ENCODE results near the gene GPC3.

DNA sequence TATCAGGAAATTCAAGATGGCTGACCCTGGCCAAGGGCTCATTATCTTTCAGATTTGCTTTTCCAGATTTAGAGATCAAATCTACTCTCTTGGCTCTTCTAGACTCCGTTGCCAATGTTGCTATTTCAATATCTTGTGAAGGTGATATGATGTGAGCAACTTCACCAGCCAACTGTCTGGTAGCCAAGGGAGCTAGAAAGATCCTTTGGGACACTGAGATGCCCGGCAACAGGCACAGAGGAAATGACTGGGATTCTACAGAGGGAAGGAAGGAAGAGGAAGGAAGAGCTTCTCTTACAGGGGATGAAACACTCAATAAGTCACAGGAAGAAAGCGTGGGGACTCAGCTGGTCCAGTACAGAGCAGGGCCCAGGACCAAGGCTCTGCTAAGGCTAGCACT, 448.3 kb downstream of the GPC3 start:
- TF ChIP-seq, protein P1, sequence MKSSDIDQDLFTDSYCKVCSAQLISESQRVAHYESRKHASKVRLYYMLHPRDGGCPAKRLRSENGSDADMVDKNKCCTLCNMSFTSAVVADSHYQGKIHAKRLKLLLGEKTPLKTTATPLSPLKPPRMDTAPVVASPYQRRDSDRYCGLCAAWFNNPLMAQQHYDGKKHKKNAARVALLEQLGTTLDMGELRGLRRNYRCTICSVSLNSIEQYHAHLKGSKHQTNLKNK (CRISPR knock-in tag; IDR thresholded peaks at IDR 0.05): no peak
- TF ChIP-seq MYBL2 (CRISPR knock-in tag; IDR thresholded peaks at IDR 0.05): no peak
- no peak for TF ChIP-seq CBFB (CRISPR knock-in tag; IDR thresholded peaks at IDR 0.05; ENCODE audit: low read depth)
- TF ChIP-seq, protein P2, sequence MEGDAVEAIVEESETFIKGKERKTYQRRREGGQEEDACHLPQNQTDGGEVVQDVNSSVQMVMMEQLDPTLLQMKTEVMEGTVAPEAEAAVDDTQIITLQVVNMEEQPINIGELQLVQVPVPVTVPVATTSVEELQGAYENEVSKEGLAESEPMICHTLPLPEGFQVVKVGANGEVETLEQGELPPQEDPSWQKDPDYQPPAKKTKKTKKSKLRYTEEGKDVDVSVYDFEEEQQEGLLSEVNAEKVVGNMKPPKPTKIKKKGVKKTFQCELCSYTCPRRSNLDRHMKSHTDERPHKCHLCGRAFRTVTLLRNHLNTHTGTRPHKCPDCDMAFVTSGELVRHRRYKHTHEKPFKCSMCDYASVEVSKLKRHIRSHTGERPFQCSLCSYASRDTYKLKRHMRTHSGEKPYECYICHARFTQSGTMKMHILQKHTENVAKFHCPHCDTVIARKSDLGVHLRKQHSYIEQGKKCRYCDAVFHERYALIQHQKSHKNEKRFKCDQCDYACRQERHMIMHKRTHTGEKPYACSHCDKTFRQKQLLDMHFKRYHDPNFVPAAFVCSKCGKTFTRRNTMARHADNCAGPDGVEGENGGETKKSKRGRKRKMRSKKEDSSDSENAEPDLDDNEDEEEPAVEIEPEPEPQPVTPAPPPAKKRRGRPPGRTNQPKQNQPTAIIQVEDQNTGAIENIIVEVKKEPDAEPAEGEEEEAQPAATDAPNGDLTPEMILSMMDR (IDR thresholded peaks at IDR 0.05): no peak
- TF ChIP-seq, protein P3, sequence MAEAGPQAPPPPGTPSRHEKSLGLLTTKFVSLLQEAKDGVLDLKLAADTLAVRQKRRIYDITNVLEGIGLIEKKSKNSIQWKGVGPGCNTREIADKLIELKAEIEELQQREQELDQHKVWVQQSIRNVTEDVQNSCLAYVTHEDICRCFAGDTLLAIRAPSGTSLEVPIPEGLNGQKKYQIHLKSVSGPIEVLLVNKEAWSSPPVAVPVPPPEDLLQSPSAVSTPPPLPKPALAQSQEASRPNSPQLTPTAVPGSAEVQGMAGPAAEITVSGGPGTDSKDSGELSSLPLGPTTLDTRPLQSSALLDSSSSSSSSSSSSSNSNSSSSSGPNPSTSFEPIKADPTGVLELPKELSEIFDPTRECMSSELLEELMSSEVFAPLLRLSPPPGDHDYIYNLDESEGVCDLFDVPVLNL (CRISPR knock-in tag; IDR thresholded peaks at IDR 0.05; ENCODE audit: borderline replicate concordance, low read depth): no peak
- TF ChIP-seq EMX1 (CRISPR knock-in tag; IDR thresholded peaks at IDR 0.05): no peak
- no peak for TF ChIP-seq ESRRA (CRISPR knock-in tag; IDR thresholded peaks at IDR 0.05; ENCODE audit: borderline replicate concordance)
- no peak for TF ChIP-seq NFYB (CRISPR knock-in tag; conservative IDR thresholded peaks at IDR 0.05; ENCODE audit: low read depth)
- TF ChIP-seq FOXK1 (CRISPR knock-in tag; IDR thresholded peaks at IDR 0.05): no peak
- TF ChIP-seq ETV6 (CRISPR knock-in tag; IDR thresholded peaks at IDR 0.05): no peak
